CD4-positive, alpha-beta T cell treated with Interleukin-15 for 1 hour (primary cell): ENCODE measurements around the gene MDM2.
"Not testable (repeated sequence)": the region's sequence is repeated elsewhere in the genome, so short reads cannot be mapped to it uniquely, and the experiment has no call there.

ENCODE experiments used
- DNase-seq: peaks from one replicate; pipeline ENCODE4 v3.0.0-alpha.2; 2020

Gene MDM2

DNA sequence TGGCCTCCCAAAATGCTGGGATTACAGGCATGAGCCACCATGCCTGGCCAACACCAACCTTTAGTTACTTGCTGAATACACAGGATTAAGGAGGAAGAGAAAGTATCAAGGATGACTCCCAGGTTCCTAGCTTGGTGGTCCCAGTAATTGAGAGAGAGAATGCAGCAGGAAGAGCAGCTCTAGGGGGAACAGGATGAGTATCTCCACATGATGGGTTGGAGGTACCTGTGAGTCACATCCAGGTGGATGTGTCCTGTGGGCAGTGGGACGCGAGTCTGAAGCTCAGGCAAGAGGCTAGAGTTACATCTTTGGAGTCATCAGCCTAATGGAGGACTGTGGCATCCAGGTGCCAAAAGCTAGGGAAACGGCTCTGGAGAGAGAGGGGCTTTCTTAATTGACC lies 47.1 kb downstream of the MDM2 start:
- no peak for DNase-seq

DNA sequence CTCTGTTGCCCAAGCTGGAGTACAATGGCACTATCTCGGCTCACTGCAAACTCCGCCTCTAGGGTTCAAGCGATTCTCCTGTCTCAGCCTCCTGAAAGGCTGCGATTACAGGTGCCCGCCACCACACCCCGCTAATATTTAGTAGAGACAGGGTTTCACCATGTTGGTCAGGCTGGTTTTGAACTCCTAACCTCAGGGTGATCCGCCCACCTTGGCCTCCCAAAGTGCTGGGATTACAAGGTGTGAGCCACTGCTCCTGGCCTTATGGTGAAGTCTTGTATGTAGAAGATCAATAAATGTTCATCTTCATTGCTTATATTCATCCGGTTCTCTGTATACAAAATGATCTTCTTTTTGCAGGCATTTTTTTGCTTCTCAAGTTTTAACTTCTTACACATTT lies 47.8 kb downstream of the MDM2 start:
- DNase-seq: no peak

DNA sequence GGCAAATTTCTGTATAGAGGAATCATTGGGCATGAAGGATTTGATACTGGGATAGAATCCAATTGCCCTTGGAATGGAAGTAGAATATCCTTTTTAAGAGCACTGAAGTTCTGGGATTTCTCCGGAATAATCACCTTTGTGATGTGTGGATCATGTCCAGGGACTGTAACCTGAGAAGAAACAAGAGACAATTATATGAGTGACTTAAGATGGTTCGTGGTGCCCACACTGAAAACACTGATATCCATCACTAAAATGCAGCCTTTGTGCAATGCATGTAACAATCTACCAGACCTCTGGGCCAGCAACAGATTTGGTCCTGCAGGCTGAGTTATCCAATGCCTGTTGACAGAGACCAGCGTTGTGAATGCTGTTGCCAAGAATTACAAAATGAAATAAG lies 48.5 kb downstream of the MDM2 start:
- DNase-seq: no peak

DNA sequence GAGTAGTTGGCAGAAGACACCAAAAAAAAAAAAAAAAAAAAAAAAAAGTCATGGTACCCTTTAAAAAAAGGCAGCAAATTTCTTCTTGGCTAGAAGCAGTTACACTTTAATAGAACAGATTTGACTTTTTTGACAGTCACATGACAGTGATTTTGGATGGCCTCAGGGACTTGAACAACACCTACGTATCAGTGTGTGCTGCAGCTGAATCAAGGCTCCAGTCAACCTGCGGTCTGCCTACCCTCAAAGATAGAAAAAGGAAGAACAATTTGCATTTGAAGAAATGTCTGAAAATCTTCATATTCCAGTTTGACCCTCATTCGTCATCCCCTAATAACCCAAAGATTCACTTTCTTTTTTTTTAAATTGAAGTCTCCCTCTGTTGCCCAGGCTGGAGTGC lies 53.9 kb downstream of the MDM2 start:
- no peak for DNase-seq

DNA sequence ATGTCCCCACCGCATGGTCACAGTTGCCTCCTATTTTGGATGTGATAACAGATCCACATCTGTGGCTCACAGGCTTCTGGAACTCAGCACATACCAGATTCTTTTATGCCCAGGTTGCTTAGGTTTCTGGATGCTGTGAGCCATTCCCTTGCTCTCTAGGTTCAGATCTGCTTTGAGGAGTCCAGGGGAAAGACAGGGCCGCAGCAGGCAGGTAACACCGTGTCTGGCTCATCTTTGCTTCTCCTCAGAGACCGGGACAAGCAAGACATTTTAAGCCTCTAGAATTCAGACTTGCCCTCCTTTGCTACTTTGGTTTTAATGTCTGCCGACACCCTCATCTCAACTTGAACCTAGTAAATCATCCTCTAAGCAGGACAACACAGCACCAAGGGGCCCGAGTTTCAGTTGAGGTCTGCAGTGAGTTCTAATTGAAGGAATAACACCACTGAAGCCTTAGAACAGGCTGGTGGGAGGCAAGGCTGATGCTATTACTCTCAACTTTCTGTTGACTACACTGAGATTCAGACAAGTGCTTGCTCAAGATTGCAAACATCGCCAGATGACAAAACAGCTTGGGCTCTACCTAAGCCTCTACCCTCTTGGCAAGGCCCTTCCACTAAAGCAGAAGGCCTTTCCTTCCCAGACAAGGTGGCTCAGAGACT lies 55.3 kb downstream of the MDM2 start:
- no peak for DNase-seq

DNA sequence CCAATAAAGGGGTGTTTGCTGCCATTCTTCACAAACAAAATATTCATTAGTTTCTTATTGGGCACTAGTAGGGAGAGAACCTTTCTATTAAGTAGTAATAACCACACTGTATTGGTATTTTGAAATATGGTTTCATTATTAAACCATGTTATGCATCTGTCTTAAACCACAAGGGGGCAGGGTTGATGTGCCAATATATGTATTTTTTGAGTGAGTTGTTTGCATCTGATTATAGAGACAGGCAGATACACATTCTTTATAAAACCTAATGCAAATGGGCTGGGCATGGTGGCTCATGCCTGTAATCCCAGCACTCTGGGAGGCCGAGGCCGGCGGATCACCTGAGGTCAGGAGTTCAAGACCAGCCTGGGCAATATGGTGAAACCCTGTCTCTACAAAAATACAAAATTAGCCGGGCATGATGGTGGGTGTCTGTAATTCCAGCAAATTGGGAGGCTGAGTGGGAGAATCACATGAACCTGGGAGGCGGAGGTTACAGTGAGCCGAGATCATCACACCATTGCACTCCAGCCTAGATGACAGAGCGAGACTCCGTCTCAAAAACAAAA lies 56.0 kb downstream of the MDM2 start:
- not testable (repeated sequence) for DNase-seq

DNA sequence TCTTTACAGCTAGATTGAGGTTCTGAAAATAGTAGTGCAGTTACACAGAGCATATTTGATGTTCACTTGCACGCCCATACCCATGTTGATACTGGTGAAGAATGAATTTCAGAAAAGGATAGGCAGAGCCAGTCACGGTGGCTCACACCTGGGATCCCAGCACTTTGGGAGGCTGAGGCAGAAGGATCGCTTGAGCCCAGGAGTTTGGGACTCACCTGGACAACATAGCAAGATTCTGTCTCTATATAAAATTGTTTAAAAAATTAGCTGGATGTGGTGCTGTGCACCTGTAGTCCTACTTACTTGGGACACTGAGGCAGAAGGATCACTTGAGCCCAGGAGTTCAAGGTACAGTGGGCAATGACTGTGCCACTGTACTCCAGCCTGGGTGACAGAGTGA lies 56.6 kb downstream of the MDM2 start:
- DNase-seq: no peak

DNA sequence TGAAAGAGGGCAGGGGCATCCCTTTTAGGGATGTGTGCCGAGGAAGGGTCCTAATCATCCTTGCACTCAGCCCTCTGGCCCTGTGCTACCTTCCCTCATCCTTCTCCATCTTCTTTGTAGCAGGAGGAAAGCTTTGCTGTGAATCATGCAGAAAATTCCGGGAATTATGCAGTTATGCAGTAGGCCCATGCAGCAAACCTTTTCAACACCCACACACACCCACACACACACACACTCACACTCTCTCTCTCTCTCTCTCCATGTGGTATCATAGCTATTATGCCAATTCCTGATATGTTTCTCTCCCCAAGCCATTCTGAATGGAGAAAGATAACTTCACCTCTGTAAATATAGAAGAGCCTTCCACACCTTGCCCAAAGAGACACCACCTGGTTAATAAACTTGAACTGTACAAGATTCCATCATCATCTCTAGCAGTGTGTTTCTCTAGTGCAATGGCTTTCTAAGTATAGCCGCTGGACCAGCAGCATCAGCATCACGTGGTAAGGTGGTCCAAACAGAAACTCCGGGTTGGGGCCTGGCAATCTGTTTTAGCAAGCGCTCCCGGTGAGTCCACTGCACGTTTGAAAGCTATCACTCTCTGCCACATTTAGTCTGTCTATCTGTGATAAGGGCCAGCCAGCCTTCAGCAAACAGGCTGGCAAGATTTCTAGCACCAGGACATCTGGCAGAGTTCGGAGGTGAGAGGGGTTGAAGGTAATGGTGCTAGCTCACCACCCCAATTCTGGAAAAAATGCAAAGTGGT lies 57.6 kb downstream of the MDM2 start:
- DNase-seq: no peak

DNA sequence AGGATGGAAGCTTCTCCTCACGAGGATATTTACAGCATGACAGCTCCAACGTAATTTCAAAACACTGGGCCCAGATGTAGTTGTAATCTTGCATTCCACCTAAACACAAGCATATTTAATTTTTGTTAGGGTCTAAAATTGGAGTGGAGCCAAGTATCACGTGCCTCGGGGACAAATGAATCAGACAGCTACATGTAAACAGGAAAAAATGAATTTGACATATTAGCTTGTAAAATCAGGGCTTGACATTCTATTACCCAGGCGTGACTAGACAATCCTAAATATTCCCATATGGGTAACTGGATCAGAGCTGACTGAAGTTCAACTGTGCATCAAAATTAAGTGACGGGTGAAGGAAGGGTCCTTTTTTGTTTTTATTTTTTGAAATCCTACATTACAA lies 59.0 kb downstream of the MDM2 start:
- DNase-seq: no peak

DNA sequence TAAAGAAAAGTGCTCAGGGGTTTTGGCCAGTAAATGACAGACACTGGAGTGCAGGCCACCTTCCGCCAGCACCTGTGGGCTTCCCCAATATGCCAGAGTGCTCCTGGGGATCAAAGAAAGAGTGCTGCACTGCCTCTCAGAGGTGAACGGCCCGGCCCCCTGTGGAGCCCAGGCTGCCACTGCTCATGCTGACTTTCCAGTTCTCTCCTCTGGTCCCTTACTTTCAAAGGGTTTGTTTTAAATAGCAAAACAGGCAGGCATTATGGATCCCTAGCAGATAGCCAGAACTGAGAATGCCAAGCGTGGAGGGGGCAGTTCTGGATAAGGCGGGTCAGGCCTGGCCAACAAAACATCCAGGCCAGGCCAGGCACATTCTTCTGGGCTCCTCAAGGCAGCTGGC lies 59.6 kb downstream of the MDM2 start:
- no peak for DNase-seq

DNA sequence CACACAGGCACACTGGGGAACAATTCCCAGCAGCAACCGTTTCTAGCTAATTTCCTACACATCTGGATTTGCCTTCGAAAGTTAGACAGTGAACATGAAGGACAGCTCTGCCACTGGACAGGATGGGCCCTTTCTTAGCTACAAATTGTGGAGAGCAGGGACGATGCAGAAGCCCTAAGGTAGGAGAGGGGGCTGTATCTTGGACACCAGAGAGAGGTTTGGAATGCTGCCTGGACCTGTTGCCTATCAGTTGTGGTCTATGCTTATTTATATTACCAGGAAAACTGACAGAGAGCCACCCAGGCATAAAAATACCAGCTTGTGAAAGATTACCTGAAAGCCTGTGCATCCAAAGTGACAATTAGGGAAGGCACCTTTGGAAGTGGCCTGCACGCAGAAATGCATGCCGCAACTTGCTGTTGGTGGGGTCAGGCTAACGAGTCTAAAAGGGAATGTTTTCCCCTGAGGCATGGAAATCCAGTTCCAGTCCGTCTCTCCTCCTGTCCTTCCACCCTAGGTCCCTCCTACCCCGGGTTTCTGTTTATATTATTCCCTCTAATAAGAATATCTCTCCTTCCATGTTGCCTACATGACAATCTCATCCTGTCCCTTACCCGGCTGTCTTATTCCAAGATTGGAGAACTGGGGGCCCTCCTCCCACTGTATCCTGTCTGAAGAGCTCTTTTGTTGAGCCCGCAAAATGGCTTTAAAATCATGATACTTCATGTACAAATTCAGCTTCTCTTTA lies 60.2 kb downstream of the MDM2 start:
- no peak for DNase-seq

DNA sequence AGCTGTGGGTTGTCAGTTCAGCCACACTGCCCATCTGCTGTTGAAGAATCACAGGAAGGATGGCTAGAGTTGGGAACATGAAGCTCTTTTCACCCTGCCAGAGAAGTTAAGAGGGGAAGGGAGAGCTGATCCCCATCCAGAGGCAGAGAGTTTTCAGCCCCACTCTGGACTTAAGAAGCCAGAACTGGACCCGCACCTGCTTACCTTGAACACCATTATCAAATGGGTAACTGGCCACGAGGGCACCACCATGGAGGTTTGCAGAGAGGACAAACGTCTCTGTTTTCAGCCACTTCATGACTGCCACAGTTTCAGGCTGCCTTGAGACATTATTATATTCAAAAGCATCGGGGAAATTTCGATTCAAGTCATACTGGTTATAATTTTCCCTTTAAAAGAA lies 62.0 kb downstream of the MDM2 start:
- no peak for DNase-seq

DNA sequence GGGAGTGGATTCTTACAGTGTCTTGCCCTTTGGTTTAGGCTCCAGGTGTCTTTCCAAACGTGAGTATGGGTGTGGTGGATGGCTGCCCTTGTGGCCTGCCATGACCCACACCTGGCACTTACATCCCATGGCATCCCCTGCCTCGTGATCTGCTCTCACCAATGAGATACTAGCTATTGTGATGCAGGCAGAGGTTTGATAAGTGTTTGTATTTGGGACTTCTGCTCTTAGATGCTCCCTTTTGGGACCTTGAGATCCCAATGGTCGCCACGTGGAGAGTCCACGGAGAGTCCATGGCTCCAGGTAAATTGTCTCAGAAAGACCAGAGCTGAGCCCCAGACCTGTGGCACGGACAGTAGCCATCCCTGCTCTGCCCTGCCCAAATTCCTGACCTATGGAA lies 62.5 kb downstream of the MDM2 start:
- no peak for DNase-seq

DNA sequence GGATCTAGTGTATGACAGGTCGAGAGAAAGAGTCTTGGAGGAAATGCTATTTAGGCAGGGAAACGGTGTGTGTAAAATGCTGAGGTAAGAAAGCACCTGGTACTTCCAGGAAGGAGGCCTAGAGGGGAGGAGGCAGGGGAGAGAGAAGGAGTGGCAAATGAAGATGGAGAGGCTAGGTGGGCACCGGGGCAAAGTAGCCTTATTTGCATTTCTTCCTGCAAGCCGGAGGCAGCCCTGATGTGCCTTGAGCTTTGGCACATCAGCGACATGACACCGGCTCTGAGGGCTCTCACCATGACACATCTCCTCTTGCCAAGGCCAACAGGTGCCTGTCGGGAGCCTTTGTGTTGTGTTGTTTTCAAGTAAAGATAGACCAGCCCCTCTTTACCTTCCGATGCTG lies 63.4 kb downstream of the MDM2 start:
- DNase-seq: no peak

DNA sequence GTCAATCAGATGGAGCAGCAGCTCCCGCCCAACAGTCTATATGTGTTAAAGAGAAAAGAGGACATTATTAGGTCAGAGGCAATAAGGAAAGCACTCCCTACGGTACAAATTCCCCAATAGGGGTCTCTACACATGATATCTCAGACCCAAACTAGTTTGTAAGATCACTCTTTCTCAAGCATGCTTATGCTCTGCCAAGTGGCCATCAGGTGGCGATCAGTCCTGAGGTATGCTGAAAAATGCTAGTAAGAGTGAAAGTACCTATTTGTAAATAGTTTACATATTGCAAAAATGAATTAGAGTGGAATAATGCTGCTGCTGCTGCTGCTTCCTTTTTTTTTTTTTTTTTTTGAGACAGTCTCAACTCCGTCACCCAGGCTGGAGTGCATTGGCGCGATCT lies 63.9 kb downstream of the MDM2 start:
- DNase-seq: no peak

DNA sequence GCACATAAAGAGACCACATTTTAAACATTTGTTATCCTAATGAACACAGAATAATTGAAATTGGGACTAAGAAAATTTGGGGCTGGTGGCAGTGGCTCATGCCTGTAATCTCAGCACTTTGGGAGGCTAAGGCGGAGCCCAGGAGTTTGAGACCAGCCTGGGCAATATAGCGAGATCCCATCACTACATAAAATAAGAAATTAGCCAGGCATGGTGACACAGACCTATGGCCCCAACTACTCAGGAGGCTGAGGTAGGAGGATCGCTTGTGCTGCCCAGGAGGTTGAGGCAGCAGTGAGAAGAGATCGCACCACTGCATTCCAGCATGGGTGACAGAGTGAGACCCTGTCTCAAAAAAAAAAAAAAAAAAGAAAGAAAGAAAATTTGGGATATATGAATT lies 65.3 kb downstream of the MDM2 start:
- no peak for DNase-seq

DNA sequence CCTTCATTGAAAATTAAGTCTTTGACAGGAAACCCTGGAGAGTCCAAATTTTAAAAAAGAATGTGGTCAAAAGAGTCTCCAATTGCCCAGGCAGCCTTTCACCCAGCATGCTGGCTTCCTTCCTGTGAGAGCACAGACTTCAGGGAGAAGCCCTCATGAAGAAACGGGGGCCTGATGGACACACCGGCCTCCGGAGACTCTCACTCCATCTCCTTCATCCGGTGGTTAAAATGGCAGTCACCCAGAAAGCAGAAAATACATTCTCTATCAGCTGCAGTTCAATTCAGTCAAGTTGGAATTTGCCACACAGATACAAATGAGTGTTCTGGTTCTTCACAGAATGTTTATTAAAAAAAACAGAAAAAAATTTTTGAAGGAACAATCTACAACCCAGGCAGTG lies 68.5 kb downstream of the MDM2 start:
- no peak for DNase-seq

DNA sequence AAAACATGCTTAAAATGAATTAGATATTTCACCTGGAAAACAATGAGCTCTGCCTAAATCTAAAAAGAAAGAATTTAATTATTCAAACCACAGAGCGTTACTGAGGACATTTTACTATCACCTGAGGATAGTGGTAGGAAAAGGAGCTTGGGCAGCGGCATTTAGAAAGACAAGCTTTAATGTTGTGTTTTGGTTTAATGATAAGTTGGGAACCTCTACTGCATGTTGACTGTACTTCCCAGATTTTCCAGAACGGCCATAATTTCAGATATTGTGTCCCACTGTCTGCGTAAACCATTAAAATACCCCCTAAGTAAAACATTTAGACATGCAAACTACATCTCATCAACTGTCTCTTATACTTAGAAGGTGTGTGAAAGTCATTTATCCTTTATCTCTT lies 69.6 kb downstream of the MDM2 start:
- no peak for DNase-seq

DNA sequence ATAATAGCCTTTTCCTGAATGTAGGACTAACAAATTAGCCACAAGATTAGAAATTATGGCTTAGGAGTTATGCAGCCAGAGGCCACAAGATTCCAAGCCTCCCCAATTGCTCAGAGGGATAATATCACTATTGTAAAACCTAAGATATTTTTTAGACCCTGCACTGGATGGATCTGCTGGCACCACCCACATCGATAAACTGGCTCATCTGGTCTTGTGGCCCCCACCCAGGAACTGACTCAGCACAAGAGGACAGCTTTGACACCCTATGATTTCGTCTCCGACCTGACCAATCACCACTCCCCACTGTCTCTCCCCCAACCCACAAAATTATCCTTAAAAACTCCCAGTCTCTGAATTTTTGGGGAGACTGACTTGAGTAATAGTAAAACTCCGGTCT lies 70.3 kb downstream of the MDM2 start:
- DNase-seq: no peak

DNA sequence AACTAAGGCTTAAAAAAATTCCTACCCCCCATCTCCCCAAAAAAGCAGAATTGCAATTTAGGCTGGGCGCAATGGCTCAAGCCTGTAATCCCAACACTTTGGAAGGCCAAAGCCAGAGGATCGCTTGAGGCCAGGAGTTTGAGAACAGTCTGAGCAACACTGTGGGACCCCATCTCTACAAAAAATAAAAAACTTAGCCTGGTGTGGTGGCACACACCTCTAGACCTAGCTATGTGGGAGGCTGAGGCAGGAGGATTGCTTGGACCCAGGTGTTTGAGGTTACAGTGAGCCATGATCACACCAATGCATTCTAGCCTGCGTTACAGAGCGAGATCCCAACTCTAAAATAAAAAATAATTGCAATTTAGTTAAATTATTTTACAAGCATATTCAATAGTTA lies 70.9 kb downstream of the MDM2 start:
- DNase-seq: no peak

DNA sequence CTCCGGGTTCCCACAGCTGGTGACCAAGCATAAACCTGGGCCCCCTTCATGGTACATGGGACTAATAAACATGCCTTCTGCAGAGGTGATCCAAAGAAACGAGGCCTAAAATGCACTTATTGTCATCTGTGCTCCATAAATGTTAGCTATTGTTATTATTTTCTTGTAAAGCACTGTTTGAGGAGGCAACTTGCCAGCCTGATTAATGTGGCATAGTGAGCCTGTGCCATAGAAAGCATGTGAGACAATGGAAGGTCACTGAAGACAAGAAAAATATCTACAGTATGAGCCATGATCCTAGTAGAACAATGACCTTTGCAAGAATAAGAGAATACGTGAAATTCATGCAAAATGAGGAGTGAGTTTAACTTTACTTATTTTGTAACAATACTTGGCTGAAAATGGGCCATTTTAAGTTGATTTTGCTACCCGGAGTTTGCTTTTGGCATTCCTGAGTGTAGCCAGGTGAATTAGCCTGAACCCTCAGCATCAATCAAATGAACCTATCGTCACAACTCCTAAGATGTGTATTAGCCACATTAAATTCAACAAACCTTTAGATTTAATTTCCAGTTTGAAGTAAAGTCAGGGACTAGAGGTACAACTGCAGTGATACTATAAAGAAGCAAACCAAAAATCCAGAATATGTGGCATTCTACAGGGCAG lies 72.8 kb downstream of the MDM2 start:
- no peak for DNase-seq

DNA sequence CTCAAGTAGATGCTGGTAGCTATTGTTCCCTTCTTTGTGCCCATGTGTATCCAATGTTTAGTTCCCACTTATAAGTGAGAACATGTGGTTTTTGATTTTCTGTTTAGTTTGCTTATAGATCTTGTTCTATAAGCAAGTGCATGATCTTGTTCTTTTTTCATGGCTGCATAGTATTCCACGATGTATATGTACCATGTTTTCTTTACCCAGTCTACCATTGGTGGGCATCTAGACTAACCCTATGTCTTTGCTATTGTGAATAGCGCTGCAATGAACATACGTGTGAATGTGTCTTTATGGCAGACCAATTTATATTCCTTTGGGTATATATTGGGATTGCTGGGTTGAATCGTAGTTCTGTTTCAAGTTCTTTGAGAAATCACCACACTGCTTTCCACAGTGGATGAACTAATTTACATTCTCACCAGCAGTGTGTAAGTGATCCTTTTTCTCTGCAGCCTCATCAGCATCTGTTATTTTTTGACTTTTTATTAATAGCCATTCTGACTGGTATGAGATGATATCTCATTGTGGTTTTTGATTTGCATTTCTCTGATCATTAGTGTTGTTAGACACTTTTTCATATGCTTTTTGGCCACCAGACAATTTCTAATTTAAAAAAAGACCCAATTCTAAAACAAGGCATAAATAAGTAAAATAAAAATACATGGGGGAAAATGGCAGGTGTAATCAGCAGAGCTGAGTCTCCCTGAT lies 74.4 kb downstream of the MDM2 start:
- DNase-seq: no peak

DNA sequence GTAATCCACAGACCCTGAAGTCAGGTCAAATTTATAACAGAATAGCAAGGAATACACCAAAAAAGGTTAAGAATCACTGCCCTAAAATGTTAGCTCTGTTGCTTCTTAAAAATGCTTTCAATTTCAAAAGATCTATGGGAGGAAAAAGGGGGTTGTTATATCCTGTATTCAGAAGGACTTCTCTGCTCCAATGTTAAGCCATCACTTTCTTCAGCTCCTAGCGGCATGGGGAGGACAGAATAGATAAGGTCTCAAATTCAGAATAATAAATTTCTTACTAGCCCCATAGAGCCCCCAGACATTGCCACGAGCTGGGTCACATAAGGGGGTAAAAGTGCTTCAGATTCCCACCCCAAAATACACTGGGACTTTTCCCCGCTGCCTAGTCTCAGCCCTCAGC lies 75.2 kb downstream of the MDM2 start:
- no peak for DNase-seq
